T-helper 2 cell treated with Interferon-gamma antibody and Interleukin-4, amounts not matched to agents 5 μg/mL and 100 μg/mL, for 36 hours (primary cell): ENCODE data around the gene DNASE1.

Experiments
- DNase-seq: peaks from one replicate; pipeline ENCODE4 v3.0.0; 2021; ENCODE audit warnings: low spot score
- H3K27ac Mint-ChIP-seq: one replicate; pipeline ENCODE4 v1.8.0; 2021; ENCODE audit warnings: mild to moderate bottlenecking, mixed read lengths
- H3K27me3 Mint-ChIP-seq: one replicate; pipeline ENCODE4 v1.8.0; 2021; ENCODE audit warnings: low read depth, mixed read lengths
- H3K36me3 Mint-ChIP-seq: one replicate; pipeline ENCODE4 v1.8.0; 2021; ENCODE audit warnings: low read depth, mixed read lengths
- H3K4me1 Mint-ChIP-seq: one replicate; pipeline ENCODE4 v1.8.0; 2021; ENCODE audit warnings: low read depth, mixed read lengths
- H3K4me3 Mint-ChIP-seq: one replicate; pipeline ENCODE4 v1.8.0; 2022; ENCODE audit warnings: mild to moderate bottlenecking, moderate library complexity, mixed read lengths
- H3K9me3 Mint-ChIP-seq: one replicate; pipeline ENCODE4 v1.8.0; 2021; ENCODE audit warnings: mixed read lengths

The DNASE1 gene

DNA sequence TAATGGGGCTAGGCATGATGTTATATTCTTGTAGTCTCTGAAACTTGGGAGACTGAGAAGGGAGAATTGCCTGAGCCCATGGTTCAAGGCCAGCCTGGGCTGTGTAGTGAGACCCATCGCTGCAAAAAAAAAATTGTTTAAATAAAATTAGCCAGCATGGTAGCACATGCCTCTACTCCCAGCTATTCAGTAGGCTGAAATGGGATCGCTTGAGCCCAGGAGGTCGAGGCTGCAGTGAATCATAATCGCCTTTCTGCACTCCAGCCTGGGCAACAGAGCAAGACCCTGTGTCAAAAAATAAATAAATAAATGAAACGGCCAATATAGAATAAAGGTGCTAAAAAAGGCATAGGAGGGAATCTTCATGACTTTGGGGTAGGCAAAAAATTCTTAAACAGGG lies 29.2 kb upstream of the DNASE1 start:
- no peak overlapping the region for H3K4me3 Mint-ChIP-seq

DNA sequence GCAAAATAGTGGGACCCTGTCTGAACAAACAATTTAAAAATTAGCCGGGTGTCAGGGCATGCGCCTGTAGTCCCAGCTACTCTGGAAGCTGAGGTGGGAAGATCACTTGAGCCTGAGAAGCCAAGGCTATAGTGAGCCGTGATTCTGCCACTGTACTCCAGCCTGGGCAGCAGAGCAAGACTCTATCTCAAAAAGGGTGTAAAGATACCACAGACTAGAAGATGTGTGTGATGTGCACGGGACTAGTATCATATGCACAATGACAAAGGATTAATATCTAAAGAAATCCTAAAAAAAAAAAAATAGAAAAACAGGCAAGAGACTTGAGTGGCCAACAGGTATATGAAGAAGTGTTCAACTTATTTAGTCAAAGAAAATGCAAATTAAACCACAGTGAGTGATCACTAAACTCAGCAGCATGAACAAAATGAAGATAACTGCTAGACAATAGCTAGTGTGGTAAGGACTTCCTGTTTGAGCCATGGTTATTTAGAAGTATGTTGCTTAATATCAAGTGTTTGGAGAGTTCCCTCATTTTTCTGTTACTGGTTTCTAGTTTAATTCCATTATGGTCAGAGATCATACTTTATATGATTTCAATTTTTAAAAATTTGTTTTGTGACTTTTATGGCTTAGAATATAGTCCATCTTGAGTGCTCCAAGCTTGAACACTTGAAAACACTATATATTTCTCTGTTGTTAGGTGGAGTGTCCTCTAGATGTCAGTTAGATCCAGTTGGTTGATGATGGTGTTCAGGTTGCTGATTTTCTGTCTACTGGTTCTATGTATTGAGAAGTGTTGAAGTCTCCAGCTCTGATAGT lies 28.4 kb upstream of the DNASE1 start:
- peaks cover 8% of the 10 kb centered on the region for H3K36me3 Mint-ChIP-seq
- H3K27me3 Mint-ChIP-seq: no peaks in the 10 kb centered on the region
- H3K4me3 Mint-ChIP-seq: peak overlapping the region; percentile 76
- H3K4me1 Mint-ChIP-seq: peaks cover 31% of the 10 kb centered on the region
- no peak for DNase-seq
- peak overlapping the region; percentile 95 for H3K27ac Mint-ChIP-seq
- no peaks in the 10 kb centered on the region for H3K9me3 Mint-ChIP-seq

More for the DNA sequence above, 29.2 kb upstream of the DNASE1 start:
- H3K4me1 Mint-ChIP-seq: peaks cover 30% of the 10 kb centered on the region
- DNase-seq: no peak
- H3K27ac Mint-ChIP-seq: peak overlapping the region; percentile 95
- H3K9me3 Mint-ChIP-seq: no peaks in the 10 kb centered on the region
- no peaks in the 10 kb centered on the region for H3K27me3 Mint-ChIP-seq
- peaks cover 8% of the 10 kb centered on the region for H3K36me3 Mint-ChIP-seq

DNA sequence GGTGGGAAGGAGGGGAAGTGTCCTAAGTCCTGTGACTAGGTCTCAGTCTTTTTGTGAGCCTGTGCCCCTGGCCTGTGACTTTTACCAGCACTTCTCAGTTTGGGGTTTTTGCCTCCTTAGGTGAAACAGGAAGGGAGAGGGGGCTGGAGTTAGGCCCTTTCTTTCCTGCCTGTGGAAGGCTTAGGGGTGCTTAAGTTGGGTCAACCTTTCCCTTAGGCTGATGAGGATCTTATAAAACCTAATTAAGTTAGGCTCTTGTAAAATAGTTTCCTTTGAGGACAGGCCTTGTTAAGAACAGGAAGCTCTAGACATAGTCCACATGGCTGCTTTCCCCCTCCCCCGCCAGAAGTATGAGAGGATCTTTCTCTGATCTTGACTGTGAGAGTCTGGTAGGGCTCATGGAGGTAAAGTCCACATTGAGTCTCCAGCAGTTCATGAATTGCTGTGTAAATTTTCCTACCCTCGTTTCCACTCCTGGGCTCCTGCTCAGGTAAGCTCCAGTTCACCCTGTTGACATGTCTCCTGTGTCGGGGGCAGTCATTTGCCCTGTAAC lies 17.0 kb upstream of the DNASE1 start:
- H3K4me3 Mint-ChIP-seq: peak overlapping the region; percentile 54

DNA sequence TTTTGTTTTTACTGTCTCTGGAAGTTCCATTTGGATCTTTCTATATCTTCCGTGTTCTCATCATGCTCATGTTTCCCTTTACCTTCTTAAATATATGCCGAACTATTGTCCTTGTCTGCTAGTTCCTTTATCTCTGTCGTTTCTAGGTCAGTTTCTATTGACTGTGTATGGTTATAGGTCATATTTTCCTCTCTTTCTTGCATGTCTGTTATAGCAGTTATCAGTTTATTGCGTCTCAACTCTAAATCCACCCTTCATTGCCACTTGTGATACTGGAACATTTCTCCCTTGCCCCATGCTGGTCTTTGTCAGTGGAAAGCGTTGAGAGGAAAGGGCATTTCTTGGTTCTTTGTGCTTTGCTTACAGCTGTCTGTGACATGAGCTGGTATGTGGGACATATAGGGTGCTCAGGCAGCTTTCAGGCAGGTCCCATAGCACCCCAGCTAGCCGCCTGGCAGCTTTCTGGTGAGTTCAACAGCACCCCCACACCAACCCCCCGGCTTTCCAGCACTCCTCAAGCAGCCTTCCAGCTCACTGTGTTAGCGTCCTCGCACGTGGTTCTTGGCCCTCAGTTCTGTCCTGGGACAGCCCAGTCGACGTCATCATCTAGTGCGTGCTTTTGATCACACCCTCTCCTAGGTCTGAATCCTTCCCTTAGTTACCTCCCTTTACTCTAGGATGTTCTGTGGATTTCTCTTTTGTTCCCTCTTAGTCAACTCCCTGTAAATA lies 15.4 kb upstream of the DNASE1 start:
- DNase-seq: no peak
- Mint-ChIP-seq H3K27me3 (no peaks in the 10 kb centered on the region), H3K4me1 (peaks cover 25% of the 10 kb centered on the region), H3K4me3 (no peak overlapping the region), H3K36me3 (peaks cover 10% of the 10 kb centered on the region), H3K9me3 (no peaks in the 10 kb centered on the region), H3K27ac (peak overlapping the region; percentile 48)

More for the DNA sequence above, 17.0 kb upstream of the DNASE1 start:
- peaks cover 25% of the 10 kb centered on the region for H3K4me1 Mint-ChIP-seq
- H3K27ac Mint-ChIP-seq: peak overlapping the region; percentile 78
- H3K36me3 Mint-ChIP-seq: peaks cover 11% of the 10 kb centered on the region
- no peaks in the 10 kb centered on the region for H3K9me3 Mint-ChIP-seq
- no peaks in the 10 kb centered on the region for H3K27me3 Mint-ChIP-seq
- no peak for DNase-seq

DNA sequence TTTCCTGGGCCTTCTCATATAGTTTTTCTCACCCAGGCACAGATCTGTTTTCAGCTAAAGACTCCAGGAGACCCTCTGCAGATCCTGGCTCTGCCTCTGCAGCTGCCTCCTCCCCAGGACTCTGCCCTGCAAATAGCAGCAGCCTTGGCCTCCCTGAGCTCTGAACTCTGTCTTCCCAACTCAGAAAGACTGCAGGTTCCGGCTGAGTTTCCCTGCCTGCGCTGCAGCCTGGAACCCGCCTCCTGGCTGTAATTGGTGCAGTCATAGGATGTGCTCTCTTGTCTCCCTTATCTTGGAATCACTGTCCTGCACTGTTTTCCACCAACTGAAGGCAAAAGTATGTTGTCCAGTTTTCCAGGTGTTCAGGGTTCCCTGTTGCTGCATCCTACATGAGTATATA lies 14.3 kb upstream of the DNASE1 start:
- peaks cover 25% of the 10 kb centered on the region for H3K4me1 Mint-ChIP-seq
- H3K36me3 Mint-ChIP-seq: peaks cover 10% of the 10 kb centered on the region
- H3K27ac Mint-ChIP-seq: no peak overlapping the region
- DNase-seq: no peak
- no peak overlapping the region for H3K4me3 Mint-ChIP-seq
- no peaks in the 10 kb centered on the region for H3K9me3 Mint-ChIP-seq
- no peaks in the 10 kb centered on the region for H3K27me3 Mint-ChIP-seq

DNA sequence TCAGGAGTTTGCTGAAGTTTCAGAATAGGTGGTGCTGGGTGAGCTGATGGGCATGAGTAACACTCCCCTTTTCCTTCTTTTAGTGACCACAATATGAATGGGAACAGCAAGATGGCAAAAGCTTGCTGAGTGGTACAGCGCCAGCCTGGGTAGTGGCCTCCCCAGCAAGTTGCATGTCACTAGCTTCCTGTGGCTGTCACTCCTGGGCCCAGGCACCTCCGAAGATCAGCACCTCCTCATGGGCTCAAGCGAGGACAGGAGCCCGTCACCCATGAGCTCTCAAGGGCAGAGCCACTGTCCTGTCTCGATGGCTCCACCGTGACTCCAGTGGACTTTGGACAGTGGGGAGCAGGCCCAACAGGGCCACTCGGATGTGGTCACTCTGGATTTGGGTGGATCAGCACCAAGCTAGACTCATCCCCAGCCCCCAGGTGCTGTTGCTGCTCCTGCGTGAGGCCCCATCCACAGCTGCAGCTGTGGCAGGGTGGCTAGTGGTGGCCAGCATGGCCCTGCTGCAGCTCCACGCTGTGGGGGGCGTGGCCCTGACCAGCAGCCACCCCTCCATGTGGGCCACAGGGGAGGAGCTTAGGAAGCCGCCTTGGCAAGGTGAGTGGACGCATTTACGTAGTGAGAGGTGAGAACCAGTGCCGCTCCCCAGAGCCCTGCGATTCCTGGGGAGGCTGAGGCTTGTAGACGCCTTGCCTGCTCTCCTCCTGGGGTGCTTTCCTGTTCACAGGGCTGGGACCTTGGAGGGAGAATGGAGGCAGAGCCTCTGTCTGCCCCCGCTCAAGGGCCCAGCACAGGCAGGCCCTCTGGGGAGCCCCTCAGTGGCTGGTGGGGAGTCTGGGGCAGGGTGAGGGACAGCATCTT lies 13.6 kb upstream of the DNASE1 start:
- no peak for DNase-seq
- H3K9me3 Mint-ChIP-seq: no peaks in the 10 kb centered on the region
- peaks cover 22% of the 10 kb centered on the region for H3K4me1 Mint-ChIP-seq
- peaks cover 6% of the 10 kb centered on the region for H3K36me3 Mint-ChIP-seq
- no peaks in the 10 kb centered on the region for H3K27me3 Mint-ChIP-seq
- no peak overlapping the region for H3K4me3 Mint-ChIP-seq
- H3K27ac Mint-ChIP-seq: no peak overlapping the region

DNA sequence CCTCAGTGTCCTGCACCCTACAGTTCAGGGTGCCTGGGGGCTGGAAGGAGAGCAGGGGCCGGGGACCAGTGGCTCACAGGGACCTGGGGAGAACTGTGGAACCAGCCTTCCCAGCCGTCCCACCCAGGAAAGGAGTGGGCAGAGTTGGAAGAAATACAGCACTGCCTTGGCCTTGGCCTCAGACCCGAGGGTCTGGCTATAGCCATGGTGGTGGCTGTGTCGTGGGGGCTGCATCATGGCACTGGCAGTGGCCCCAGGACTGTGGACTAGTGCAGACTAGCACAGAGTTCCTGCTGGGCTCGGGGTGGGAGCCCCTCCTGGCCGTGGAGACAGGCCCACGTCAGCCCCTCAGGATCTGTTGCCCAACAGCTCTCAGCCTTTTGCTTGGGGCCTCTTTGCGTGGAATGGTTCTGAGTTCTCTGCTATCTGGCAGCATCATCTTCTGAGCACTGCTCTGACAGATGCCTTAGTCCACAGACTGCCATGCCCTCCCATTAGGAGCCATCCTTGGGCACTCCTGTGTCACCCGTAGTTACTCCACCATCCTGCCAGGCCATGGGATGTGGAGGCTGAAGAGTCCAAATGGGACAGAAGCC lies 12.6 kb upstream of the DNASE1 start:
- no peak overlapping the region for H3K27ac Mint-ChIP-seq
- no peak for DNase-seq
- no peak overlapping the region for H3K4me3 Mint-ChIP-seq
- H3K4me1 Mint-ChIP-seq: peaks cover 18% of the 10 kb centered on the region
- peaks cover 6% of the 10 kb centered on the region for H3K36me3 Mint-ChIP-seq
- H3K9me3 Mint-ChIP-seq: no peaks in the 10 kb centered on the region
- H3K27me3 Mint-ChIP-seq: no peaks in the 10 kb centered on the region

DNA sequence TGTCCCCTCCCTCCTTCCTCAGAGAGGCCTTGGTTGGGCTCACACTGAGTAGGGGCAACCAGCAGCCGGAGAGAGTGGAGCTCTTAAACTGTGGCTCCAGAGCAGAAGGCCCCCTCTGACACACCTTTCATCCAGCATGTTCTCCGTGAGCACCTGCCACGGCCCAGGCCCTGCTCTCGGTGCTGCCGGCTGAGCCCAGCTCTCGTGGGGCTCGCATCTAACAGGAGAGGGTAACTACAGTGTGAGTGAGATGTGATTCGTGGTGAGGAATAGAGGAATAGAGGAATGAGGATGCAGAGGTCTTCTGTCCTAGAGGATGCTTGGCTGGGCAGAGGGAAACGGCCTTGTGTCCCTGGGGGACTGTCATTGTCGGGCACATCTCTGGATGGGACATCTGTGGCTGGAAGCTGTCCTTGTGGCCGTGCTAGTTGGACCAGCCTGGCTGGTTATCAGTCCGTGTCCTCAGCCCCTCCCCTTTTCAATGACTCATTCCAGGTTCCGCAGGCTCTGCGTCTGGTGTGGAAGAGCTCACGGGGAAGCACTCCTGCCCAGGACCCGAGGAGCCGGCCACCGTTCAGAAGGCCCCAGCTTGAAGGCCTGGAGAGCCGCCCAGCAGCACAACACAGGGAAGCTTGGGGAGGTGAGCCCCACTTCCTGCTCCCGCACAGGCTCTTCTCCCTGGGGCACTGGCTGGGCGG lies 11.9 kb upstream of the DNASE1 start:
- Mint-ChIP-seq H3K4me1 (peaks cover 11% of the 10 kb centered on the region), H3K36me3 (peaks cover 6% of the 10 kb centered on the region), H3K27ac (no peak overlapping the region), H3K9me3 (no peaks in the 10 kb centered on the region), H3K4me3 (no peak overlapping the region), H3K27me3 (no peaks in the 10 kb centered on the region)
- DNase-seq: no peak

DNA sequence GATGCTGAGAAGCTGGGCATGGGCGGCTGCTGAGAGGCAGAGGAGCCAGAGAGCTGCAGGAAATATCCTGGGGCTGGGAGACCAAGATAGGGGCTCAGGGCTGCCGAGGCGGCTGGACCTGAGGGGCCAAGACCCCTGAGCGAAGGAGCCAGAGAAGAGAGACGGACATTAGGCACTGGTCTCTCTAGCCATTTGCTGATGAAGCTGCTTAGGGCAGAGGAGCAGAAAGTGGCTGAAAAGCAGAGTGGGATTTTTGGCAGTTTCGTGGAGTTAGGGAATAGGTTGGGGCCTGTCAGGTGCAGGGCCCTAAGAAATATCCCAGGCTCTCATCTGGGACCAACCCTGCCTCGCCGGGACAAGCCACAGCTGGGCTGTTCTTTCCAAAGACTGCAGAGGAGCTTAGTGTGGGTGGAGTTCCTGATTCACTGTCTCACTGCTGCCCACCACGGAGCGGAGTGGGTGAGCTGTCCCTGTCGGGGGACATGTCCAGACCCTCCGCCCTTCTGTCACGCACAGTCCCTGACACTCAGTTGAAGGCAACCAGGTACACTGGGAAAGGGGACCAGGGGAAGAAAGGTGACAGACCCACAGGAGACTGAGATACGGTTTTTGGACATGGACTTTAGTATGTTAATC lies 11.3 kb upstream of the DNASE1 start:
- Mint-ChIP-seq H3K27me3 (no peaks in the 10 kb centered on the region), H3K9me3 (no peaks in the 10 kb centered on the region), H3K36me3 (peaks cover 6% of the 10 kb centered on the region), H3K27ac (no peak overlapping the region), H3K4me1 (peaks cover 6% of the 10 kb centered on the region), H3K4me3 (no peak overlapping the region)
- no peak for DNase-seq

DNA sequence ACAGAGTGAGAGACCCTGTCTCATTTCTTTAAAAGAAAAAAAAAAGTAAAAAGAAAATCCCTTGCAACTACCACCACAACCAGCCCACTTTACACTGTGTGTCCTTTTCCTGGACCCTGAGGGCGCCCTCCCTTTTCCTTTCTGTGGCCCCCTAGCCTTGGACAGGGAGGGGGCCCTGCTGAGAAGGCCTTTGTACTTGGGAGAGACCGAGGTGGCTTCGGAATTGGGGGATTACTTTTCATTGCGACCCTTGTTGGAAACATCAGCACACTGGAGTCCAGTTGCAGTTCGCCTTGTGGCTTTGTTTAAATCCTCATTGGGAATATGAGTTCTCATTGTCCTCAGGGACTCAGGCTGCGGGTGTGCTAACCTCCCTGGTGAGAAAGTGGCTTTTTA lies 9.4 kb upstream of the DNASE1 start:
- H3K36me3 Mint-ChIP-seq: peaks cover 6% of the 10 kb centered on the region
- no peak overlapping the region for H3K4me3 Mint-ChIP-seq
- H3K27me3 Mint-ChIP-seq: no peaks in the 10 kb centered on the region
- H3K27ac Mint-ChIP-seq: no peak overlapping the region
- peaks cover 2% of the 10 kb centered on the region for H3K4me1 Mint-ChIP-seq
- no peaks in the 10 kb centered on the region for H3K9me3 Mint-ChIP-seq
- no peak for DNase-seq

DNA sequence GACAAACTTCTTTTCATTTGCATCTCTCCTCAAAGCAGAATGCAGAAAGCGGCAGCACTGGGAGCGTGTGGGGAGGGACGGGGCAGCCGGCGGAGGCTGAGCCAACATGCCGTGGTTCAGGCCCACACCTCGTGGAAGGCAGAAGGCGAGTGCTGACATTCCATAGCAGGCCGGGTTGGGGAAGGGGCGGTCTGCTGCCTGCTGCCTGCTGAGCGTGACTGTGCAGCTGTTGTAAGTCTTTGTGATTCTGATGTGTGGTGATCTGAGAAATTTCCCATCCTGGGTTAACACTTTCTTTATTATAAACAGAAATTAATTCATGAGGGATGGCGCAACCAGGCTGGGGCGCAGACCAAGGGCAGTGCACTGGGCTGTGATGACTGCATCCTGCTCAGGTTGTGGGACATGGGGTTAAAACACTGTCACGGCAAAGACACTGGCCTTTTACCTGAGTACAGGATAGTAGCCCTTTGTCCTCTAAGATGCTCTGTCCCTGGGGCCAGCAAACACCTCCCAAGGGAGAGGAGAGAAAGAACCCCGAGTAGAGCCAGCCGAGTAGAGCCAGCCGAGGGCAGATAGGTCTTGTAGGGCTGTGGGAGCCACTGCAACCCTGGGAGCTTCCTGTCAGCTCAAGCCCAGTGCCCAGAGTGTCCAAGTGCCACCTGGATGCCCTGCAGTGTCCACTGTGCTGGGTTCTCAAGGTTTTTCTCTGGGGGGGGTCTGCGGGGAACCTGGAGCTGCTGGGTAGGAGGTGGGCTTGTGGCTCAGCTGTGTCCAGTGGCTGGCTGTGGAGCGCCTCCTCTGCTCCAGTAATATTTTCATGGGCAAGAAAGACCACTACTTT lies 8.8 kb upstream of the DNASE1 start:
- Mint-ChIP-seq H3K9me3 (no peaks in the 10 kb centered on the region), H3K4me1 (peaks cover 2% of the 10 kb centered on the region), H3K27me3 (no peaks in the 10 kb centered on the region), H3K27ac (no peak overlapping the region), H3K36me3 (peaks cover 4% of the 10 kb centered on the region), H3K4me3 (no peak overlapping the region)
- no peak for DNase-seq

DNA sequence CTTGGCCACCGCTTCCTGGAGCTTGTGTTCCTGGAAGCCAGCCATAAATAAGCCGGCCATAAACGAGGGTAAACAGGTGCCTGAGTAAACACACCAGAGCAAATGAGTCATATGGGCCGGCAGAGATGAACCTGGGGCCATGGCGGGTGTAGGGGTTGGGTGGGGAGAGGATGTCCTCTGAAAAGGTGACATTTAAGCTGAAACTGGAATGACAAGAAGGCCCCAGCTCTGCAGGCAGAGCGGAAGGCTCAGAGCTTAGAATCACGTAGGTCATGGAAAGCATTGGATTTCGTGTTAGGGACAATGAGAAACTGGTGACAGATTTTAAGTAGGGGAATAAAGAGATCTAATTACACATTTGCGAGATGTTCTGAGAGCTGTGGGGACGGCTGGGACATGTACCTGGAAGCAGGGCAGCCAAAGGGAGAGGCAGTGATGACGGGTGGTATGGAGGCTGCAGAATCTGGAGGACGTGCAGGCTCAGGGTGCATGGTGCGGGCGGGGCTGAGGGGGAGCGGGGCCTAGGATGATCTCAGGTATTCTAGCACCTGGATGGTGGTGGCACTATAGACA lies 8.1 kb upstream of the DNASE1 start:
- H3K9me3 Mint-ChIP-seq: no peaks in the 10 kb centered on the region
- H3K4me1 Mint-ChIP-seq: peaks cover under 1% of the 10 kb centered on the region
- H3K27ac Mint-ChIP-seq: no peak overlapping the region
- no peak for DNase-seq
- peaks cover 9% of the 10 kb centered on the region for H3K36me3 Mint-ChIP-seq
- H3K4me3 Mint-ChIP-seq: no peak overlapping the region
- H3K27me3 Mint-ChIP-seq: no peaks in the 10 kb centered on the region
